Esophagus squamous epithelium (tissue), 4 donors: ENCODE results near the gene CLCA4.

Experiments used
- CTCF ChIP-seq, 6 experiments: fragments of 450-650 bp in 4 of 6; fragments of 200-600 bp in 2 of 6; sonication (generic) in 2 of 6; IDR thresholded peaks; one replicate each; pipeline ENCODE4 v1.5.1; 2016 to 2019; ENCODE audit warnings: antibody characterized with exemption in 6 of 6, mild to moderate bottlenecking in 4 of 6, moderate library complexity in 4 of 6
- POLR2A ChIP-seq, 4 donors: fragments of 450-650 bp; IDR thresholded peaks; one replicate each; pipeline ENCODE4 v1.6.1; 2017; ENCODE audit warnings: antibody characterized with exemption in 4 of 4, mild to moderate bottlenecking in 4 of 4, moderate library complexity in 3 of 4

GRCh38 chr1:86619313-86619712 is 72.4 kb downstream of the CLCA4 start:
- TF ChIP-seq CTCF (IDR thresholded peaks at IDR 0.05) (no peak), POLR2A (IDR thresholded peaks at IDR 0.05) (no peak)
